ENCODE measurements around the gene RHOBTB3. TPM values are rescaled to one million over a fixed set of nuclear protein-coding genes. Genes with fewer than 3 reads are reported as not detected.

Gene RHOBTB3
- total RNA-seq, 1 donor from 2014 or later: 134 TPM

DNA sequence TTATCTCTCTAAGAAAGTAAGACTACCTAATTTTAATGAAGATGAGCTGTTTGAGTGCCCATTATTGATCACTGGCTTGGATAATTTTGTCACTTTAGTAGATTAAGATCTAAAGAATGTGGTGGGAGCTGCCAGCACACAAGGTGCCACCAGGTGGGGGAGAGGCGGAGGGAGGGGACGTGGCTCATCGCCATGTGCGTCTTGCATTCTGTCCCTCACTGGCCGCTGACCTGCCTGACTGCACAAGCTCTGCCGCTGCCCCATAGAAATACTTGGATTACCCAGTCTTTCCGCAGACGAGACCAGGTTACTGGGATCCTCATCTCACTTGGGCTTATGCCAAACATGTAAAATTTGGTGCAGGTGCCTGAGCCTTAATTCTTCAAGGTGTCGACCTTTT is 37.6 kb downstream of the RHOBTB3 start:
- DNase-seq: no peak

DNA sequence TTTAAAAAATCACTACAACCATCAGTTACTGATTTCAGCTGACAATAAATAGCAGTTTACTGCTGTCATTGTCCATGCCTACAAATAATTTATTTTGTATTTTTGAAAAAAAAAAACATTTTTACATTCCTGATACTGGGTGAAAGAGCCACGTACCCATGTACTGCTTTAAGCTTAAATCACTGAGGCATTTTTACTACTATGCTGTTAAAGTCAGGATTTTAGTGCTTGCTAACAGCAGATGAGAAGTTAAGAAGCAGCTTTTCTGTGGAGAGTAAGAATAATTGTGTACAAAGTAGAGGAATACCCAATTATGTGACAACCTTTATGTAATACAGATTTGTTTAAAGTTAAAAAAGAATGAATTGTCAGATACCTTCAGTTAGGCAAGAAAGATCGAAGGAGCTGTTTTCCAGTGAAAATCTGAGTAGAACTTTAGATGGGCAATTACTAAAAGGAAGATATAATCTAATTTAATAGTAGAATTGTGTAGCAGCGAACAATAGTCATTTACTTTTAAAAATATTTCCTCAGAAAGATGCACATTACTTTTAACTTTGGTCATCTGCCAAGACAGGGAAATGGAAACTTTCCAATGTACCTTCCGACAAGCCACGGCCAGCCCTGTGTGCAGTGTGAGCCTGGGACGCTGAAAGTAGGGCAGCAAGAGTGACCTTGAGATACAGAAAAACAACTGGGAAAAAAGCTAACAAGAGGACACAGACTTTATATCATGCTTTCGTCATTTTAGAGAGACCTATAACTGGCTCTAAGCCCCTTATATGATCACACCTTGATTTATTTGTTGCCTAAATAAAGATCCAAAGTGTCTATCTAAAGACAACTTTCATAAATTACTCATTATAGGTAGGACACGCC is 39.9 kb downstream of the RHOBTB3 start:
- DNase-seq: no peak

DNA sequence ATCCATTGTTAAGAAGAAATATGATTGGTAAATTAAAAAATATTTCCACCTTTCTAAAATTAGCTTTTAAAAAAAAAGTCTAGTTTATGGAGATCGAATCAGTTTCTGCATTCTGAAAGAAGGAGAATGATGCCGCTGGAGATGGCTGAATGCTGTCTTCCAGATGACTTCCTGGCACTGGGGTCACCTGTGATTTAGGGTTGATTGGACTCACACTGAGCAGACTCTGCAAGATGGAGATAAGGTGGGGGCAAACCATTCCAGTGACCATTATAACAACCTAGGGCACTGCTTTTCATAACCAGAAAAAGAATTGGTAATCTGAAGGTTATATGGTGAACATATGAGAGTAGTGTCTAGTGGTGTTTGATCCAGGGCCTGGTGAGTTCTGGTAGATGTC is 40.8 kb downstream of the RHOBTB3 start:
- no peak for DNase-seq

DNA sequence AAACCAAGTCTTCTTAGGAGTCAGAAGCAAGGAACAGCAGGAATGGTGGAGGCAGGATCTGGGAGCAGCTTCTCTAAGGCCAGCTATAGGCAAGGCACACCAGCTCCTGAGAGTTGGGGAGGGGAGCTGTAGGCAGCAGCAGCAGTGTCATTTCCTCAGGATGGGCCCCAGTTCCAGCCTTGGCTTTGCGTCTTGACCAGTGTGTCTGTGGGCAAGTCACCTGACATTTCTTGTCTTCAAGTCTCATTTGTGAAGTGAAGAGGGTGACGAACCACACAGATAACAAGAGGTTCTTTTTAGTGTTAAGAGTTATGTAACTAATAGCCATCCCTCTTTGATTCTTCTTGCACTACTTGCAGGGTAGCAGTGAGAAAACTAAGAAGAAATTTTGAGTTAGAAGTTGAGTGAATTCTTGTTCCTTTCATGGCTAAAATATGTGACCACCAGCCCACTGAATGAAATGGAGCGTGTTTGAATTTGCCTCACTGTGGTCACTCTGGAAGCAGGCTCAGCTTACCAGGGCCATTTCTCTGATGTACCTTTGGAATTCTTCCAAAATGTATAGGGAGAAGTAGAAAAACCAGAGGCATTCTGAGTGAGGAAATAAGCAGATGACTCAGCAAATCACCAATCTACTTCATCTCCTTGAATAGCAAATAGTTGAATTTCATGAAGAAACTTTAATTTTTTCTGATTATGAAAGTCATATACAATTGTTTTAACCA is 42.4 kb downstream of the RHOBTB3 start:
- DNase-seq: no peak

DNA sequence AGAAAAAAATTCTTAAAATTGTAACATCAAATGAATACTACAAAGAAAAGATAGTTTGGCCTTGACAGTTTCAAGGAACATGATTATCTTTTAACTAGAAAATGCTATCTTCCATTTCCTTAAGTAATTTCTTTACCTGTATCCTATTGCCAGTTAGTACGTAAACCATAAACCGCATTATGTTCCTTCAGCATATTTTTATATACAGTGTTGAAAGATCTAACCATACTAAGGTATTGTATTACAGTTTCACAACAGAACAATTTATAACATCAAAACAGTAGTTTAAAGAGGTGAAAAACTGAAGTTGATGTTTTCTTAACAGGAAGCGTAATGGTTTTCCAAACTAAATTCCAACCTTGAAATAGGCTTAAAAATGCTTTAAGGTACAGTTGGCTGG is 46.3 kb downstream of the RHOBTB3 start:
- DNase-seq: no peak

DNA sequence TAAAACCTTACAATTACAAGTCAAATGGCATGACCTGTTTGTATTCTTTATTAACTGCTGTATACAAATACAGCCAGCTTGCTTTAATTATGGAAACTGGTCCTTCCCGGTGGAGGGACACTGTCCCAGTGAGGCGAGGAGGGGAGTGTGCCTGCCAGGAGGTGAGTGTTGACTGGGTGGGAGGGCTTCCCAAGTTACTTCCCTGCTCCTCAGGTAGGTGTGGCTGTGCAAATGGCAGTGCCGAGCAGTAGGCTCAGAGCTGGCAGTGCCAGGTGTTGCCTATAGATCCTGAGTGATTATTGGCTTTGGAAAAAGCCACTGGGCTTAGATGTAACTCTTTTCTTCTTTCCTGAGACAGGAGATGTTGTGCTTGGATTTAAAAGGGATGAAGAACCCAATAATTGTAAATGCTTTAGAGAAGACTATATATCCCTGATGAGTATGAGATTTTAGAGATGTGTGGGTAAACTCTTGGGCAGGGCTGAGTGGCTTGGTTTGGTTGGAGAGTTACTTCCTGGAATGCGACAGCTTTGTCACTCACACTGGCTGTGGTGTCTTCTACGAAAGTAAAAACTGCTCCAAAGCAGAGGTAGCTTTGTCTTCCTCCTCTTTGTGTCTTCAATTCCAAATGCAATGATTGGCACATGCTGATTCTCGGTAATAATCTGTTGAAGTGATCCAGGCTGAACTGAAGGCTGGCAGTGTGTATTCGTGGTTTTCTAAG is 47.7 kb downstream of the RHOBTB3 start:
- no peak for DNase-seq

DNA sequence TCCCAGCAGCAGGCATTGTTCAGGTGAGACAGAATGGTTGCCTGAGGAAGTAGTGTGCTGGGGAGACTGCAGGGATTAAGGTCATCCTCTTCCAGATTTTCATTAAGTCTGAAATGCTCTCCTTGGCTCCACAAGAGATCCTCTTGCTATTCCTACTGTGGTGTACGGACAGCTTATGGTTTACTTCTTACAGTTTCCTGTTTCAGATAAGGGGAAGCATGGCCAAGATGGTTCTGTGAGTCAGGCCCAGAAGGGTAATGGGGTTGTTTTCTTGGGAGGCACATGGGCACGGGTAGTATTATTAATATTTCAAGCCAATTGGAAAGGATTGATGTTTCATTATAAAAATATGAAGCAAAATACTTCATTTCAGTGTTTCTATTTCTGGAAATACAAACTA is 48.5 kb downstream of the RHOBTB3 start:
- no peak for DNase-seq

DNA sequence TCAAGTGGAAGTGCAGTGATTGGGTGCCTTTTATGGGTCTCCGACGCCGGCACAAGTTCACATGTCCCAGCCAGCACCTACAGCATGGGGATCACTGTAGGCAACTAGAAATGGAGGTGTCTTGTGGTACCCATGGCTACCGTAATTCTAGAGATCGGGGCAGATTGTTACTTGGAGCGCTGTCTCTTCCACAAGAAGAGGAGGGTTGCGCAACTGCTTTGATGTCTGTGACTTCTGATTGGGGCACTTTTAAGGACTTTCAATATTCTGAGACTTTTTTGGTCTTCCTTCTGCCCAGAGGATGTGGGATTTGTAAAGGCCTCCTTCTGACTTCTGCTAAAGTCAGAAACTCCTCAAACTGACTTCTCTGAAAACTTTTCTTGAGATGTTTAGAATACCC is 49.5 kb downstream of the RHOBTB3 start:
- DNase-seq: no peak

DNA sequence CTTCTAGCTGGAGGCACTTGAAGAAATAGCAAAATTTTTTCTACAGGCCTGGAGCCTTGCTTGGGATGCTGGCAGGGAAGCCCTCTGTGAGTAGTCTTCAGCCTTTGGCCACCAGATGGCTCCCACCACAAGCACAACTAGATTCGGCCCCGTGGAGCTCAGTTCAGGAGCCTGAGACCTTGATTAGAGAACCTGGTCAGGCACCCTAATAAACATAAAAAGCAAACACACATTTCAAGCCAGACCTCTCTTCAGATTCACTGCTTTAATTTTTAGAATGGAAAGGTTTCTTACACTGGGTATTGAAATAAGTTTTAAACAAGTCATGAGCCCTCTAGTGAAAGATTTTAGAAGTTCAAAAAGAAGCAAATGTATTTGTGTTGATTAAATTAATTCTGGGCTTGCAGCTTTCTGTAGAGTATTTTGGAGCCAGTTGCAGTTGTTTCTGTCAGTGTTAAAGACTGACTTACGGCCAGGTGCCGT is 50.0 kb downstream of the RHOBTB3 start:
- peak; percentile 64 for DNase-seq

DNA sequence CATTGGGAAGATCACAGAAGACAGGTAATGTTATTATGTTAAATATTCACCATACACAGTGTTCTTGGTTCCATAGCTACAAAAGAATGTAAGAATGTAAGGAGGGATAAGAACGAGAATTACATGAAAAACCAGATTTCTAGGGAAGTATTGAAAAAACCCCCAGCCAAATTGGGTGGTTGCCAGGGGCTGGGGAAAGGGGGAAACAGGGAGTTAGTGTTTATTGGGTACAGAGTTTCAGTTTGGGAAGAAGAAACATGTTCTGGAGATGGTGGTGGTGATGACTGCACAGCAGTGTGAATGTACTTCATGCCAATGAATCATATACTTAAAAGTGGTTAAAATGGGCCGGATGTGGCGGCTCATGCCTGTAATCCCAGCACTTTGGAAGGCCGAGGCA is 51.0 kb downstream of the RHOBTB3 start:
- DNase-seq: no peak

DNA sequence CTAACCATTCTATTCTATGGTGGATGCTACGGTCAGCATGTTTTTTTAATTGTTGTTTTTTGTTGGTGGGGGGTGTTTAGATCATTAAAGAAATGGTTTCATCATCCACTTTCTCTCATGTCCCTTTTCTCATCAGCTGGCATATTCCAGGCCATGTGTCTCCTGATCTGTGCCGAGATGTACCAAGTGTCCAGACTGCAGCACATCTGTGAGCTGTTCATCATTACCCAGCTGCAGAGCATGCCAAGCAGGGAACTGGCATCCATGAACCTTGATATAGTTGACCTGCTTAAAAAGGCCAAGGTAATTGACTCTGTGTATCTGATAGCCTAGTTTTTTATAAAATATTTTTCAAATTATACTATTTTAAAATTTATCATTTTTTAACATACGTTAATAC is 52.5 kb downstream of the RHOBTB3 start:
- DNase-seq: no peak

DNA sequence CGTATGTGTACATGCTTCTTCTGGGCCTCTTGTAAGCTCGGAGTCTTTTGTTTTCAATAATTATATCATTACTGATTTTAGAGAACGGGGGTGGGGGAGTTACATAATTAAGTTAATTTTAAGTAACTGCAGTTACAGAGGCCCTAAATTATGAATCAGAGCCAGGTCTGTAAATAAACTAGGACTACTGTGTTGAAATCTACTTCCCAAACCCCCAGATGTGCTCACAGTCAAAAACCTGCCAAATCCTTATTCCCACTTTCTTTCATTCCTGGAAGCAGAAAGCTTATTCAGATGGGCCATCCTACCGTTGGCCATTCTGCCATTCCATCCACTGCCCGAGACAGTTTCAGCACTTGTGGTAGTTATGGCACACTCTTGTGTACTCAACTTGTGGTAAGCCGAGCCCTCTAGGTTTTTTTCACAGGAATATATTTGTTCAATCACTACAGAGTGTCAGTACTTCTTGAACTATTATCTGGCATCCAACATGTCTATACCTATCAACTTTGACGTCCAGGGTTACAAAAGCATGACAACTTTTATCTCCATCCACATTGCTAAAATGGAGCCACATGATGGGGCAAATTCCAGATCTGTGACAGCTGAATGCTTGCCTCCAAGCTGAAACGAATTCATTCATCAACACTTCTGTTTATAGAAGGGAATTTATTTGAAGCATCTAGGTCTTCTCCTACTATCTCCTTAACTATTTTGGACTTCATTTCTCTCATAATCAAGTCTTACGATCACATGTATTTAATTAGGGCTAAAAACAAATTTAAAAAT is 53.6 kb downstream of the RHOBTB3 start:
- no peak for DNase-seq

DNA sequence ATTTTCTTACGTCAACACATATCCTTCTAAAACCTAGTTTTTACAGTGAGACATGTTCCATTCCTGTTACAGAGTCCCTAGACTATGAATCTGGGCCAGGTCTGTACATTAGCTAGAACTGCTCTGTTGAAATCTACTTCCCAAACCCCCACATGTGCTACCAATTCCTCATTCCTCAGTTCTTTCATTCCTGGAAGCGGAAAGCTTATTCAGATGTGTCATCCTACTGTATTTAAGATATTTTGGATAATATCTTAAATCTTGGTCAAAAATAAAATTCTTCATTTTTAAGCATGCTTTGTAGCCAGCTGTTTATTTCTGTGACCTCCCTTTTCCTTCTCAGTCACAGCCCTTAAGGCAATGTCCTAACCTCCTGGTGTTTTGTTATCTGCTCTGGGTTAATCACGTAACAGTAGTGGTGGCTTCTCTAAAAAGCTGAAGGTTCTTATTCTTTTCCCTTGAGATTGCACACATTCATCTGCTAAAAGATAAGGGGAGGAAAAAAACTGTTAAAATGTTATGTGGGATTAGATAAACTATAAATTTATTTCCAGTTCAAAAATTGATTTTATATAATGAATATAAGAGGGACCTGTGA is 55.8 kb downstream of the RHOBTB3 start:
- DNase-seq: no peak

DNA sequence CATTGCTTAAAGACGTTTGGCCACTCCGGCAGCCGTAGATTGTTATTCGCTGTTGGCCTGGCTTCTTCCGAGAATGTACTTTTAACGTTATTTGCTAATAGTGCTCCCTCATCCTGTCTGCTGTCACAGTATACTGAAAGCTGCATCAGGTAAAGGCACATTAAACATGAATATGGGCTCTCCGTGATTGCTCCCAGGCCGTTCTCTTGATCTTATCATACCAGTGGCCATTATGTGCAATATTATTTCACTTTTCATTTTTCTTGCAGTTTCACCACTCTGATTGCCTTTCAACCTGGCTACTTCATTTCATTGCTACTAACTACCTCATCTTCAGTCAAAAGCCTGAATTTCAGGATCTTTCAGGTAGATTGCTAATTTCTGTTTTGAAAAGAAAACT is 57.4 kb downstream of the RHOBTB3 start:
- no peak for DNase-seq

DNA sequence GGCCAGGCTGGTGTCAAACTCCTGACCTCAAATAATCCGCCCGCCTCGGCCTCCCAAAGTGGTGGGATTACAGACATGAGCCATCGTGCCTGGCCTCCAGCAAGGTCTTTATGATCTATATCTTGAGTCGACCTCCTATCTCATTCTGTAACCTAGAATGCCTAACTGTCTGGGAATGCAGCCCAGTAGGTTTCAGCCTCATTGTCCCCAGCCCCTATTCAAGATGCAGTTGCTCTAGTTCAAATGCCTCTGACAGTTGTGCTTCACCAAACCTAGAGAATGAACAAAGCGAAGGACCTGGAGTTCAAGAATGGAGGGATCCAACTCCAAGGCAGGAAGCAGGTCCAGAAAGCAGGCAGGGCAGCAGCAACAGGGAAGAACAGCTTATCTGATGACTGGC is 60.6 kb downstream of the RHOBTB3 start:
- DNase-seq: no peak

DNA sequence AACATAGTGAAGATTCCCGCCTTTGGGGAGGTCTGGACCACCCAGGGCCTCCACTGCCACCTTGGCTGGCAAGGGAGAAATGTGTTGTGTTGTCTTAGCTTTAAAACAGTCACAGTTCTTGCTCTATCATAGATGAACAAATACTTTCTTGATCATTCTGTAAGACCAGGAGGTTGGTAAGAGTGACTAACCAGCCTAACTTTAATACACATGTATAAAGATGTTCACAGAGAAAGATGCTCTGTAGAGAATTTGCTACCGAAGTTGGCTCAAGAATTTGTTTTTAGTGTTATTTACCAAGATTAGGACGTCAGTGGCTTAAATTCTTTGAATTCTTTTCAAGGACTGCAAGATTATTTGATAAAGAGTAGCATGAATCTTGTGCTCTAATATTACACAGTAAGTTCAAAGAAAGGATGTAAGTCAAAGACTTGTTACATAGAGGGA is 63.0 kb downstream of the RHOBTB3 start:
- no peak for DNase-seq

DNA sequence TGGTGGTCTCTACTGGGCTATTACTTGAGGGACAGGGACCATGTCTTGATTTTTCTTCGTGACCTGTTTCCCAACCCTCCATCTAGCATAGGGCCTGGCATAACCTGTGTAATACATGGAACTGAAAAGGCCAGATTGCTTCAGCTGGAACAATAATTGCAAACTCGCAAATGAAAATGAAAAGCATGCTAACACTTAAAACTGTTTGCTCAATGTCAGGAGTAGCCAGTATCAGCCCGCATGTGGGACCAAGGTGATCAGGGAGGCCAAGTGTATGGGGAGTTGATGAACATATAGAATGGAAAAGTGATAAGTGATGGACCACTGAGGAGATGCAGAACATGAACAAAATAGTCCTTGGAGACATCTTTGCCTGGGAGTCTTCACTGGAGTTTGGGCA is 66.2 kb downstream of the RHOBTB3 start:
- no peak for DNase-seq

DNA sequence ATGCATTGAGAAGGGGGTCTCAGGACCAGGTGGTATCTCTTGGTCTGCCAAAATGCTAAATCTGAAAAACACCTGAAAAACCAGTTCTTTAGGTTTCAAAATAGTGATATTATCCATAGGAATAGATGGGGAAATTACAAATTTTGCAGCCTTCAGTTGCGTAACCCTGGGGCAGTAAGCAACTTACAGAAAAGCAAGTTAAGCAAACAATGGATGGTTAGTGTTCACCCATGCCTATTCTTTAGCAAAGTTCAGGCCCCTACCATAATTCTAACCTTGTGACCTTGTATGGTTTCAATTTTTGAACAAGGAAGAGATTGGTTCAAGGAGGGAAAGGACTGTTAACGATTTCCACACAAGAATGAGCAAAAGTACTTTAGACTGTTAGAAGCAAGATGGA is 66.9 kb downstream of the RHOBTB3 start:
- DNase-seq: no peak

DNA sequence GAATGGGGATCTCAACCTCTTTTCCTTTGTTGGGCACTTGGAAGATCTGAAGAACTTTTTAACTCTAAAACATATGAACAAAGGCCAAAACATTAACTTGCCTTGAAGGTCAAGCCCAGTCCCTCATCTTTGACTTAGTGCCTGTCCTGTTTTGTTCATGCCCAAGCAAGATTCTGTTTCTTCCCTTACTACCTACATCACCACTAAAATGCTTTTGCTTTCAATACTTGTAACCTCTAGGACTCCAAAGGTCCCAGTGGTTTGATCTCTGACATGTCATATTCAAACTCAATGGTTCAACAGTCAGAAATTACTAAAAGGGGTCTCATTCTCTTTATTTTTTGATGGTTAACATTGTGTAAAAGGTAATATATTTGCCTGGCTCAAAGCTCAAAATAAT is 67.4 kb downstream of the RHOBTB3 start:
- no peak for DNase-seq

DNA sequence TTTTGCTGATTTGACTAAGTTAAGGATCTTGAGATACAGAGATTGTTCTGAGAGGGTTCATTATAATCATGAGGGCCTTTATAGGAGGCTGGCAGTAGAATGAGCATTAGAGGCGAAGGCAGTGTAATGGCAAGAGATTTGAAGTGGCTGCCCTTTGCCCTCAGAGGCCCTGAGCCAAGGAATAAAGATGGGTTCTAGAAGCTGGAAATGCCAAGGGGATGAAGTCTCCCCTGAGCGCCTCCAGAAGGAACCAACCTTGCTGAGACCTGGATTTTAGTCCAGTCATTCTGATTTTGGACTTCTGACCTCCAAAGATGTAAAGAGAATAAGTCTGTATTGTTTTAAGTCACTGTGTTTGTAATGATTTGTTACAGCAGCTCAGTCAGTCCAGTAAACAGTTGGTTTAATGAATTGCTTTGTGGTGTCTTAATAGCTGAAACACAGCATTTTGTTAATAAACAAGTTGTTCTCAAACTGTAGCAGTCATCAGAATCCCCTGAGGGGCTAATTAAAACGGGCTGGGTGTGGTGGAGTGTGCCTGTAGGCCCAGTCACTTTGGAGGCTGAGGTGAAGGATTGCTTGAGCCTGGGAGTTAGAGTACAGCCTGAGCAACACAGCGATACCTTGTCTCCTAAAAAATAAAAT is 68.2 kb downstream of the RHOBTB3 start:
- DNase-seq: no peak

DNA sequence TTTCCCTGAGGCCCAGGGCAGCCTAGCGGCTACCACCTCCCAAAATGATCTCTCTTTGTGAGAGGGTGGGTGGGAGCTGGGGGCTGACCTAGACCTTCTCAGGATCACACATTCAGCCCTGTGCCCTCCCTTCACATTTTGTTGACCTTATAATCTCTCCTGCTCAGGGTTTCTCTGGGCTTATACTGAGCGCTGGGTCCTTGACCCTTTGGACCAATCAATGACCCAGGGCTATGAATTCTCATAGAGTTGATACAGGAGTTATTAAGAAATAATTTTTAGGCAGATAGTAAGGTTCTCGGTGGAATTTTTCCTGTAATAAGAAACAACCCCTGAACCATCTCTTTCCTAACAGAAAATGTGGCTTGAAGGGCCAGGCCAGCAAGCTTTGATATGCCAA is 69.4 kb downstream of the RHOBTB3 start:
- DNase-seq: no peak
